Ovary (tissue), 3 donors: Measurements from ENCODE around the gene PSEN2.
"Not testable (repeated sequence)": the region's sequence is repeated elsewhere in the genome, so short reads cannot be mapped to it uniquely, and the experiment has no call there.

Experiments
- EP300 ChIP-seq: sonication (generic); formaldehyde crosslinking; IDR thresholded peaks from one replicate; pipeline ENCODE4 v1.6.1; 2017; ENCODE audit warnings: antibody characterized with exemption
- POLR2A ChIP-seq: fragments of 450-650 bp; IDR thresholded peaks from one replicate; pipeline ENCODE4 v1.6.1; 2017; ENCODE audit warnings: antibody characterized with exemption, mild to moderate bottlenecking, moderate library complexity
- TF ChIP-seq, protein P1 (sequence below), 3 donors: fragments of 450-650 bp in 2 of 3; fragments of 200-600 bp in 1 of 3; IDR thresholded peaks; one replicate each; pipeline versions ENCODE4 v1.5.1 to v1.8.0; 2016 to 2022; ENCODE audit warnings: antibody characterized with exemption in 3 of 3, mild to moderate bottlenecking in 1 of 3
- donor health status: DM: no; HTN: no; CAD: no.

DNA sequence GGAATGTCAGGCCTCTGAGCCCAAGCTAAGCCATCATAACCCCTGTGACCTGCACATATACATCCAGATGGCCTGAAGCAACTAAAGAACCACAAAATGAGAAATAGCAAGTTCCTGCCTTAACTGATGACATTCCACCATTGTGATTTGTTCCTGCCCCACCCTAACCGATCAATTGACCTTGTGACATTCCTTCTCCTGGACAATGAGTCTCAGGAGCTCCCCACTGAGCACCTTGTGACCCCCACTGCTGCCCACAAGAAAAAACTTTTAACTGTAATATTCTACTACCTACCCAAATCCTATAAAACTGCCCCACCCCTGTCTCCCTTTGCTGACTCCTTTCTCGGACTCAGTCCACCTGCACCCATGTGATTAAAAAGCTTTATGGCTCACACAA, 32.5 kb upstream of the PSEN2 start:
- TF ChIP-seq, protein P1, sequence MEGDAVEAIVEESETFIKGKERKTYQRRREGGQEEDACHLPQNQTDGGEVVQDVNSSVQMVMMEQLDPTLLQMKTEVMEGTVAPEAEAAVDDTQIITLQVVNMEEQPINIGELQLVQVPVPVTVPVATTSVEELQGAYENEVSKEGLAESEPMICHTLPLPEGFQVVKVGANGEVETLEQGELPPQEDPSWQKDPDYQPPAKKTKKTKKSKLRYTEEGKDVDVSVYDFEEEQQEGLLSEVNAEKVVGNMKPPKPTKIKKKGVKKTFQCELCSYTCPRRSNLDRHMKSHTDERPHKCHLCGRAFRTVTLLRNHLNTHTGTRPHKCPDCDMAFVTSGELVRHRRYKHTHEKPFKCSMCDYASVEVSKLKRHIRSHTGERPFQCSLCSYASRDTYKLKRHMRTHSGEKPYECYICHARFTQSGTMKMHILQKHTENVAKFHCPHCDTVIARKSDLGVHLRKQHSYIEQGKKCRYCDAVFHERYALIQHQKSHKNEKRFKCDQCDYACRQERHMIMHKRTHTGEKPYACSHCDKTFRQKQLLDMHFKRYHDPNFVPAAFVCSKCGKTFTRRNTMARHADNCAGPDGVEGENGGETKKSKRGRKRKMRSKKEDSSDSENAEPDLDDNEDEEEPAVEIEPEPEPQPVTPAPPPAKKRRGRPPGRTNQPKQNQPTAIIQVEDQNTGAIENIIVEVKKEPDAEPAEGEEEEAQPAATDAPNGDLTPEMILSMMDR (IDR thresholded peaks at IDR 0.05), result not testable (repeated sequence)
- TF ChIP-seq POLR2A, EP300: not testable (repeated sequence)
